Esophagus muscularis mucosa (tissue), 4 donors: ENCODE data around the gene S100A11. TPM values are rescaled to one million over a fixed set of nuclear protein-coding genes. Genes with fewer than 3 reads are reported as not detected.

Experiments
- DNase-seq: peaks from one replicate; pipeline ENCODE4 v3.0.0-alpha.2; 2017; ENCODE audit errors: extremely low spot score
- H3K27ac ChIP-seq, 4 donors: fragments of 200-600 bp; sonication (generic); replicated peaks in 1 of 4; 1 replicate in 3 of 4; 2 replicates in 1 of 4; pipeline ENCODE4 v1.5.1; 2016 to 2019; ENCODE audit warnings: mild to moderate bottlenecking in 1 of 4
- H3K27me3 ChIP-seq, 4 donors: fragments of 200-600 bp; sonication (generic); one replicate each; pipeline versions ENCODE4 v1.5.1 to v1.6.0; 2016 to 2019
- H3K36me3 ChIP-seq, 4 donors: fragments of 200-600 bp; sonication (generic); one replicate each; pipeline ENCODE4 v1.5.1; 2016 to 2019
- H3K4me1 ChIP-seq, 4 donors: fragments of 200-600 bp; sonication (generic); one replicate each; pipeline ENCODE4 v1.5.1; 2016 to 2019
- H3K4me3 ChIP-seq, 4 donors: fragments of 200-600 bp; sonication (generic); 1 replicate in 2 of 4; 2 replicates in 2 of 4; pipeline ENCODE4 v1.5.1; 2016 to 2019; ENCODE audit warnings: mild to moderate bottlenecking in 4 of 4, moderate library complexity in 1 of 4
- H3K9me3 ChIP-seq, 4 donors: fragments of 200-600 bp; sonication (generic); 1 replicate in 3 of 4; 2 replicates in 1 of 4; pipeline ENCODE4 v1.5.1; 2016 to 2019
- CTCF ChIP-seq, 3 experiments: fragments of 200-600 bp in 2 of 3; fragments of 450-650 bp in 1 of 3; sonication (generic) in 2 of 3; IDR thresholded peaks; one replicate each; pipeline ENCODE4 v1.5.1; 2017 to 2019; ENCODE audit warnings: antibody characterized with exemption in 3 of 3, mild to moderate bottlenecking in 2 of 3, moderate library complexity in 1 of 3
- EP300 ChIP-seq: sonication (generic); formaldehyde crosslinking; IDR thresholded peaks from one replicate; pipeline ENCODE4 v1.6.1; 2017; ENCODE audit warnings: antibody characterized with exemption
- POLR2A ChIP-seq: fragments of 450-650 bp; IDR thresholded peaks from one replicate; pipeline ENCODE4 v1.6.1; 2017; ENCODE audit warnings: antibody characterized with exemption, moderate library complexity, mild to moderate bottlenecking, low read depth
- POLR2AphosphoS5 ChIP-seq, 2 donors: sonication (generic); formaldehyde crosslinking; IDR thresholded peaks; one replicate each; pipeline ENCODE4 v1.6.1; 2017; ENCODE audit warnings: antibody characterized with exemption in 2 of 2
- WGBS: methylation state at CpG from one replicate; pipeline ENCODE4 v1.1.5; 2018; 5-methylcytosine and 5-hydroxymethylcytosine counted together
- intact Hi-C: fragments of 100-400 bp; cut with DNase I; formaldehyde crosslinking; loops from one replicate; pipeline ENCODE4 v1.15.1; 2023
- total RNA-seq, 4 donors: library from RNA; depleted of rRNA; stranded (reverse); fragments of >200 nt; gene quantifications; one replicate each; pipeline versions ENCODE4 v1.1.0 to v1.2.1, GENCODE V29; 2016

S100A11 gene
- total RNA-seq, 4 donors from 2014 or later, result 68.5 to 190 (median 115) TPM

- H3K27me3 ChIP-seq, result no peaks in the 10 kb centered on the region
- 17% methylated on average over 14 of the region's 21 CpGs for WGBS
- H3K4me1 ChIP-seq, result peaks cover 59 to 76% (median 74%) of the 10 kb centered on the region in 4 donors
- intact Hi-C loops, result no loop called here
- DNase-seq, result peak; percentile 96
- TF ChIP-seq POLR2A, result peak; percentile 49
- TF ChIP-seq EP300, result no peak
- TF ChIP-seq CTCF (IDR thresholded peaks at IDR 0.05), result no peak
- TF ChIP-seq POLR2AphosphoS5 (IDR thresholded peaks at IDR 0.05), result peak; percentile 74 to 86
- H3K36me3 ChIP-seq, result peaks cover 0 to 6% (median 0%) of the 10 kb centered on the region in 4 donors
- no peaks in the 10 kb centered on the region for H3K9me3 ChIP-seq
- H3K4me3 ChIP-seq, result peak overlapping the region; percentile 82 to 95 (median 85)
- peak overlapping the region; percentile 89 to 99 (median 94) for H3K27ac ChIP-seq
Observed at GRCh38 chr1:151992303-151993083, 44.3 kb downstream of the S100A11 start.

DNA sequence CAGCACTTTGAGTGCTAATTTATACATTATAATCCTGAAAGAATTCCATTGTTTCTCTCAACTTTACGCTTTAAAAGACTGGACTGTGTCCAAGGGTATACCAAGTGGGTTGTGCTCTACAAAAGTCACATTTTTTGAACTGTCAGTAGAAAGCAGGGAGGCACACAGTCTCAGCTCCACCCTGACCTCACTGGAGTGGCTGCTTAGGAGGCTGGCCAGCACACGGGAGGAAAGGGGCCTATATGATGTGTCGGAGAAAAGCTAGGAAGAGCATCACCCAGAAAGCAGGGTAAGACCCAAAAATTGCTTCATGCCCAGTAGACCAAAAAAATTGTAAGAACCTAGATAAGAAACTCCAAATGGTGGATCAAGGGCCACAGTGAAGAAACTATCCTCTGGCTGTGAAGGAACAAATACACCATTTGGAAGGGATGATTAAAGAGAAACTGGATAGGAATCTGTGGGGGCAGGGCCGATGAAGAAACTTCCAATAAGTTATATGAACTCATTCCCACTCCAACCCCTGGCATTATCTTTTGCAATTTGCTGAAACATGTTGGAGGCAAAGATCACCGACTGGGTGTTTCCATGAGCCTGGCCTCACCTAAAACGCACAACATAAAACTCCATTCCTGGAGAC, 45.0 kb downstream of the S100A11 start:
- Histone ChIP-seq H3K9me3 (no peaks in the 10 kb centered on the region), H3K27me3 (no peaks in the 10 kb centered on the region), H3K4me1 (peaks cover 65 to 83% (median 81%) of the 10 kb centered on the region in 4 donors), H3K27ac (peak overlapping the region; percentile 89 to 99 (median 94)), H3K36me3 (peaks cover 0 to 6% (median 0%) of the 10 kb centered on the region in 4 donors), H3K4me3 (peak overlapping the region; percentile 82 to 95 (median 85))
- WGBS, result 38% methylated on average over 6 of the region's 6 CpGs
- TF ChIP-seq CTCF (IDR thresholded peaks at IDR 0.05) (no peak), POLR2AphosphoS5 (IDR thresholded peaks at IDR 0.05) (no peak), POLR2A (no peak), EP300 (no peak)
- intact Hi-C loops, result no loop called here
- no peak for DNase-seq

DNA sequence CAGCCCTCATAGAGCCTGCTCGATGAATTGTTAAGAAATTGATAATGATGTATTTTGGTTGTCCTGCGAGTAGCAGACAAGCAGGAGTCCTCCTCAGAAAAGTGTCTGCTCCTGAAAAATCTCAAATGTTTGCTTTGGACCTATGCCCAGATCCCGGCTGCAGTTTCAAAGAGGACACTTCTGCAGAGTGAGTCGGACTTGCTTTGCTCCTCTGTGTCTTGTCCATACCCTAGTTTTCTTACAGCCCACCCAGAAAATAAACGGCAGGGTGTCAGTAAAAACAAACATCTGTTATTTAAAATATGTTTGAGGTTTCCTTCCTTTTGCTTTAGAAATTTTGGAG, 46.0 kb downstream of the S100A11 start:
- 6% methylated on average over 5 of the region's 5 CpGs for WGBS
- intact Hi-C loops, result no loop called here
- Histone ChIP-seq H3K4me3 (peak overlapping the region; percentile 23 to 95 (median 82)), H3K36me3 (peaks cover 0 to 14% (median 1%) of the 10 kb centered on the region in 4 donors), H3K27me3 (no peaks in the 10 kb centered on the region), H3K9me3 (no peaks in the 10 kb centered on the region), H3K4me1 (peaks cover 74 to 93% (median 90%) of the 10 kb centered on the region in 4 donors), H3K27ac (peak overlapping the region; percentile 89 to 99 (median 94))
- no peak for DNase-seq
- no peak for TF ChIP-seq EP300

DNA sequence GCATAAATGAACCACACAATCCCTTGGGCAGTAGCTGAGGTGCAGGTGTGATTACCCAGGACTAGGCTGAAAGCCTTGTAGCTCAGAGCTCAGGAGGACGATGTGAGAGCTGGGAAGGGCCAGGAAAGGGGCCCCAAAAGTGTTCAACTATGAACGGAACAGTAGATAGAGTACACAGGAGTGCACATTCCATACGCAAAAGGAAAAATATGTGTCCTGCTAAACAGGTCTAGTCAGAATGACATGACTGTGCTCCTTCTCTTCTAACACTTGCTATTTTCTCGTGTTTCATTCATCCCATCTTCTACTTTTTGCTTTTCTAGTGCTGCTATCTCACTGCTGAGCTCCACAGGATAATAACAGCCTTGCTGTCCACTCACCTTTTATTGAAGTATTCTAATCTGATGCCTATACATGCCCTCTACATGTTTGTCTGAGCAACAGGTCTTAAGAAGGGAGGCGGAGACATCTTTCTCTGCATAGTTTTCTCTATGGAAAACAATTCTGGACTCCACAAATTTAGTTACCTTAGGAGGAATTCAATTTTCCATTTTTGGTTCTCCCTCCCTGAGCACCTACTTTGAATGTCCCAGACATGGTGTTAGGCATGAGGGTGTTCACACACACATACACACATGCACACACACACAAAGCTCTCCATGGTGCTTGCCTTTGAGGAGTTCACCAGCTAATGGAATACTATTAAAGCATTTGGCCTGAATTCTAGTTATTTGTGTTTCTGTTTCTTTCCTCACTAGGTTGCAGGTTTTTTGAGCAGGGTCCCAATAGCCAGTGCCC, 46.5 kb downstream of the S100A11 start:
- WGBS, result 49% methylated on average over 5 of the region's 5 CpGs
- Histone ChIP-seq H3K4me3 (peak overlapping the region; percentile 23 to 95 (median 82)), H3K36me3 (peaks cover 6 to 20% (median 7%) of the 10 kb centered on the region in 4 donors), H3K27me3 (no peaks in the 10 kb centered on the region), H3K27ac (peak overlapping the region; percentile 89 to 99 (median 94)), H3K9me3 (no peaks in the 10 kb centered on the region), H3K4me1 (peaks cover 77 to 96% (median 91%) of the 10 kb centered on the region in 4 donors)
- intact Hi-C loops, result no loop called here
- TF ChIP-seq POLR2AphosphoS5 (IDR thresholded peaks at IDR 0.05), result no peak
- no peak for TF ChIP-seq POLR2A
- TF ChIP-seq CTCF (IDR thresholded peaks at IDR 0.05), result no peak
- no peak for TF ChIP-seq EP300
- no peak for DNase-seq
